Mesothelial cell of epicardium (in vitro differentiated cells): ENCODE results near the gene ZNF33B. TPM values are rescaled to one million over a fixed set of nuclear protein-coding genes. Genes with fewer than 3 reads are reported as not detected.
A peak's percentile ranks its signal among the peaks of the same experiment; 100 is the strongest.

Experiments
- DNase-seq, 2 experiments: peaks; one replicate each; pipeline ENCODE4 v3.0.0; 2021; ENCODE audit warnings: low spot score in 2 of 2; ENCODE audit not compliant: unreplicated experiment in 2 of 2
- H3K27ac Mint-ChIP-seq: 2 replicates; pipeline ENCODE4 v1.8.0; 2021; ENCODE audit warnings: mixed read lengths
- H3K27me3 Mint-ChIP-seq: 2 replicates; pipeline ENCODE4 v1.8.0; 2021; ENCODE audit warnings: low read depth, mixed read lengths
- H3K36me3 Mint-ChIP-seq: 2 replicates; pipeline ENCODE4 v1.8.0; 2021; ENCODE audit warnings: mixed read lengths
- H3K4me1 Mint-ChIP-seq: 2 replicates; pipeline ENCODE4 v1.8.0; 2021; ENCODE audit warnings: mixed read lengths
- H3K4me3 Mint-ChIP-seq: 2 replicates; pipeline ENCODE4 v1.8.0; 2021; ENCODE audit warnings: mild to moderate bottlenecking, moderate library complexity, mixed read lengths
- H3K9me3 Mint-ChIP-seq: 2 replicates; pipeline ENCODE4 v1.8.0; 2021; ENCODE audit warnings: mixed read lengths
- total RNA-seq: library from RNA; stranded (reverse); gene quantifications from 3 replicates; pipeline ENCODE4 v1.2.1, GENCODE V29; 2021
- TF ChIP-seq, protein P1 (sequence below): fragments of 200-600 bp; sonication (generic); IDR thresholded peaks from one replicate; pipeline ENCODE4 v1.5.0; 2021; ENCODE audit warnings: antibody characterized with exemption; ENCODE audit not compliant: unreplicated experiment

ZNF33B gene
- total RNA-seq, 1 donor from 2014 or later, result 42.0 TPM

DNA sequence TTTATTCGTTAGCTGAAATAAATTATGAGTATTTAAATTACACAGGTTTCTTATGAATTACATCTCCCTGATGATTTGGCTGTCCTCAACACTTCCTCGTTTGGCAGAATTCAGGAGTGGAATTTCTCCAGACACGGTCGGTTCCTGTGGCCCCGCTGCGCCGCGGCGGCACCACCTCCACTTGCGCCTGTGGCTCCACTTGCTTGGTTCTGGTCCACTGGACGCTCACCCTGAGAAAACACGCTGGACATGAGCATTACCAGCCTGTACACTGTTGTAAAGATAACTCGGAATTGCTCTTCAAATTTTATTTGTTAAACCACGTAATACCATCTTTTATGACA lies 85.3 kb downstream of the ZNF33B start:
- Mint-ChIP-seq H3K36me3 (peaks cover 18% of the 10 kb centered on the region), H3K27ac (peak overlapping the region; percentile 68), H3K27me3 (peaks cover 4% of the 10 kb centered on the region), H3K4me3 (peak overlapping the region; percentile 96), H3K4me1 (peaks cover 20% of the 10 kb centered on the region), H3K9me3 (peaks cover under 1% of the 10 kb centered on the region)
- no peak for DNase-seq
- TF ChIP-seq, protein P1, sequence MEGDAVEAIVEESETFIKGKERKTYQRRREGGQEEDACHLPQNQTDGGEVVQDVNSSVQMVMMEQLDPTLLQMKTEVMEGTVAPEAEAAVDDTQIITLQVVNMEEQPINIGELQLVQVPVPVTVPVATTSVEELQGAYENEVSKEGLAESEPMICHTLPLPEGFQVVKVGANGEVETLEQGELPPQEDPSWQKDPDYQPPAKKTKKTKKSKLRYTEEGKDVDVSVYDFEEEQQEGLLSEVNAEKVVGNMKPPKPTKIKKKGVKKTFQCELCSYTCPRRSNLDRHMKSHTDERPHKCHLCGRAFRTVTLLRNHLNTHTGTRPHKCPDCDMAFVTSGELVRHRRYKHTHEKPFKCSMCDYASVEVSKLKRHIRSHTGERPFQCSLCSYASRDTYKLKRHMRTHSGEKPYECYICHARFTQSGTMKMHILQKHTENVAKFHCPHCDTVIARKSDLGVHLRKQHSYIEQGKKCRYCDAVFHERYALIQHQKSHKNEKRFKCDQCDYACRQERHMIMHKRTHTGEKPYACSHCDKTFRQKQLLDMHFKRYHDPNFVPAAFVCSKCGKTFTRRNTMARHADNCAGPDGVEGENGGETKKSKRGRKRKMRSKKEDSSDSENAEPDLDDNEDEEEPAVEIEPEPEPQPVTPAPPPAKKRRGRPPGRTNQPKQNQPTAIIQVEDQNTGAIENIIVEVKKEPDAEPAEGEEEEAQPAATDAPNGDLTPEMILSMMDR, result no peak

DNA sequence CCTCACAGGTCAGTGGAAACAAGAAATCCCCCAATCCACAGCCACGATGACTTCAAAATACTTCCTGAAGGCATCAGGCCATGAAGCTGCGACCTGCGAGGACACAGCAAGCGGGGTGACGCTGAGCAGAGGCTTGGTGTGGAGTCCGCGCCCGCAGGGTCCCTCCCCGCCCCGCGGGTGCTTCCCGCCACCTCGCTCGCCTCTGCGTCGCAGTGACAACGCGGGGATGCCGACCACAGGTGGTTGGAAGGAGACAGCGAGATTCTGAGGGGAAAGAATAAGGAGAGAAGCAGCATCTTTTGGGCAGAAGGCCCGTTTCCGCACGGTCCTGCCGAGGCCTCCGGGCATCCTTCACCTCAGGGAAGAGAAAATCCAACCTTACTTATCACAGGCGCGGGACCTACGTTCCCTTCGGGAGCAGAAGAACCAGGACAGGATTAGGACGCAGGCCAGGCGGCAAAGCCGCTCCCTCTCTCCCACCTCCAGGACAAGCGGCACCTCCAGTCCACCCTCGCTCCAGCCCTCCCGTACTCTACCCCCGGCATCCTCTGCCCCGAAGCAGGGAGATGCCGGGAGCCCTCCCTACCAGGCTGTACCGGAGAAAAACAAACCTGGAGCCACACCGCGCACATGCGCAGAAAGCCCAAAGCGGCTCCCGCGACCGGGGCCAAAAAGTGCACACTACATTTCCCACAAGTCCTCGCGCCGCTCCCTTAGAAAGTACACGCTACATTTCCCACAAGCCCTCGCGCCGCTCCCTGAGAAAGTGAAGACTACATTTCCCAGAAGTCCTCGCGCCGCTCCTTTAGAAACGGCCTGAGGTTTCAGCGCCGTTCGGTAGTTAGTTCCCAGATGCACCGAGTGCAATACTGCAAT lies 85.9 kb downstream of the ZNF33B start:
- peak overlapping the region; percentile 96 for H3K4me3 Mint-ChIP-seq
- peaks cover 7% of the 10 kb centered on the region for H3K9me3 Mint-ChIP-seq
- DNase-seq, result peak; percentile 87 to 97
- H3K4me1 Mint-ChIP-seq, result peaks cover 20% of the 10 kb centered on the region
- peak overlapping the region; percentile 92 for H3K27ac Mint-ChIP-seq
- TF ChIP-seq, protein P1, result no peak
- H3K27me3 Mint-ChIP-seq, result peaks cover 4% of the 10 kb centered on the region
- peaks cover 24% of the 10 kb centered on the region for H3K36me3 Mint-ChIP-seq

DNA sequence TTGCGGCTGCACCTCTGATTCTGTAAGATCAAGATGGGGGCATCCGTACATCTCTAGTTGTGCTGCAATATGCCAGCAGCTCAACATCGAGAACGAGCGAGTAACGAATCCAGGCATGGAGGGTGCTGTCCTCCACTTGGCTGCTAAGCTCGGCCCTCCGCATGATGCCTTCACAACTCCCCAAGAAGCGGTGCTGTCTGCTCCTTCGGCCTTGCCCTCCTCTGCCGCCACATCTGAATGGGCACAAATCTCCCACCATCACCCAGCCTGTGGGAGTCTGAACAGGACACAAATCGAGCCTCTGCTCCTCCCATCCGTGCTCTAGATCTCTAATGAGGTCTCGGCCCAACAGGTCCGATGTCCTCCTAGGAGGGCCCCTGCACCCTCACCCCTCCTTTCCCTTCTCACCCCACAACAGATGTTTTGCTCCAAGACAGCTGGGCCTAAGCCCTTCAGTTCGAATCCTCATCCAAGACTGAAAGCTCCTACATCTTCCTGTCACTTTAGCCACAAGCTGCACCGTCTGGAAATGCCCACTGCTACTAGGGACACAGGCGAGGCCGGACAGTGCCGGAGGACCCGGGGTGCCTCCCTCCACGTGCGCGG lies 86.7 kb downstream of the ZNF33B start:
- Mint-ChIP-seq H3K4me3 (peak overlapping the region; percentile 96), H3K4me1 (peaks cover 20% of the 10 kb centered on the region), H3K27ac (peak overlapping the region; percentile 92), H3K36me3 (peaks cover 31% of the 10 kb centered on the region), H3K9me3 (peaks cover 13% of the 10 kb centered on the region), H3K27me3 (peaks cover 4% of the 10 kb centered on the region)
- DNase-seq, result no peak
- TF ChIP-seq, protein P1, result no peak

DNA sequence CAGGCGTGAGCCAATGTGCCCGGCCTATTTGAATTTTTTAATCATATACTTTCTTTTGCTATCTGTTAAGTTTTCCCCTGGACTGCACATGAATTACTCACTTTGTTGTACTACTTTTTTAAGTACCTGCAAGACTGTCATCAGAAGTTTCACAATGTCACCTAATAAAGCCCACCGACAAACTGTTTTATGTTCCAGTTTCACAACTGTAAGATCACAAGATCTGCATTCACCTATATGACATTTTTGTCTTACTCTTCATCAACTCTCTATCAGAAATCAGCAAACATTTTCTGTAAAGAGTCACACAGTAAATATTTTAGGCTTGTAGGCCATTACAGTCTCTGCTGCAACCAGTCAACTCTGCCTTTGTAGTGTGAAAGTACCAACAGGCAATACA lies 88.5 kb downstream of the ZNF33B start:
- Mint-ChIP-seq H3K27ac (no peak overlapping the region), H3K4me1 (peaks cover 20% of the 10 kb centered on the region), H3K27me3 (no peaks in the 10 kb centered on the region), H3K36me3 (peaks cover 40% of the 10 kb centered on the region), H3K9me3 (peaks cover 24% of the 10 kb centered on the region), H3K4me3 (no peak overlapping the region)
- TF ChIP-seq, protein P1, result no peak
- no peak for DNase-seq

DNA sequence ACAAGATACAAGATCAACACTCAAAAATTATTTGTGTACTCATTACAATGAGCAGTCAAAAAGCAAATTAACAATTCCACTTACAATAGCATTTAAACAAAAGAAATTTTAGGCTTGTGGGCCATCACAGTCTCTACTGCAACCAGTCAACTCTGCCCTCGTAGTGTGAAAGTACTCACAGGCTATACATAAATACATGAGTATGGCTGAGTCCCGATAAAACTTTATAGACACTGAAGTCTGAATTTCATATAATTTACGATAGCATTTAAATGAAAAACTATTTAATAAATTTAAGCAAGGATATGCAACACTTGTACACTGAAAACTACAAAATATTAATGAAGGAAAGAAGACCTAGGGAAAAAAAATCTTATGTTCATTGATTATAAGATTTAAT lies 90.1 kb downstream of the ZNF33B start:
- no peak for DNase-seq
- Mint-ChIP-seq H3K9me3 (peaks cover 39% of the 10 kb centered on the region), H3K27me3 (no peaks in the 10 kb centered on the region), H3K27ac (no peak overlapping the region), H3K36me3 (peaks cover 55% of the 10 kb centered on the region), H3K4me1 (peaks cover 18% of the 10 kb centered on the region), H3K4me3 (no peak overlapping the region)
- TF ChIP-seq, protein P1, result no peak
